Right lobe of liver (tissue), 4 donors: ENCODE data around the gene KIF2C.

Source experiments
- CTCF ChIP-seq, 4 donors: fragments of 200-600 bp in 3 of 4; fragments of 450-650 bp in 1 of 4; IDR thresholded peaks; one replicate each; pipeline versions ENCODE4 v1.5.1 to v1.8.0; 2016 to 2022; ENCODE audit warnings: antibody characterized with exemption in 4 of 4, mild to moderate bottlenecking in 2 of 4
- POLR2A ChIP-seq: fragments of 450-650 bp; IDR thresholded peaks from one replicate; pipeline ENCODE4 v1.6.1; 2017; ENCODE audit warnings: antibody characterized with exemption, mild to moderate bottlenecking
- donor health status: DM: no; HTN: no; CAD: no.
- donor health status: DM: no; HTN: no; CAD: no.
- donor health status: DM: no; HTN: yes; CAD: no.

- TF ChIP-seq POLR2A: no peak
- TF ChIP-seq CTCF (IDR thresholded peaks at IDR 0.05): no peak
These were observed 5.9 kb upstream of the KIF2C start for GRCh38 chr1:44733784-44734183.
